ENCODE data around the gene CLASRP.

Gene CLASRP

GRCh38 chr19:45063851-45064801 is 25.3 kb downstream of the CLASRP start:
- DNase-seq (ENCODE audit: low spot score): no peak

- DNase-seq (ENCODE audit: low spot score): no peak
Measured at GRCh38 chr19:45066921-45067661, 28.2 kb downstream of the CLASRP start.

- DNase-seq (ENCODE audit: low spot score): no peak
Measured at GRCh38 chr19:45068041-45068440, 29.2 kb downstream of the CLASRP start.

- no peak for DNase-seq (ENCODE audit: low spot score)
Measured at GRCh38 chr19:45069056-45069455, 30.2 kb downstream of the CLASRP start.

GRCh38 chr19:45070214-45070613 is 31.4 kb downstream of the CLASRP start:
- DNase-seq (ENCODE audit: low spot score): no peak

- no peak for DNase-seq (ENCODE audit: low spot score)
Measured at GRCh38 chr19:45070861-45071544, 32.2 kb downstream of the CLASRP start.

- no peak for DNase-seq (ENCODE audit: low spot score)
Measured at GRCh38 chr19:45071545-45071938, 32.7 kb downstream of the CLASRP start.

GRCh38 chr19:45071969-45072790 is 33.3 kb downstream of the CLASRP start:
- no peak for DNase-seq (ENCODE audit: low spot score)

GRCh38 chr19:45074744-45075300 is 36.0 kb downstream of the CLASRP start:
- DNase-seq (ENCODE audit: low spot score): no peak

GRCh38 chr19:45075301-45076028 is 36.6 kb downstream of the CLASRP start:
- peak; percentile 35 for DNase-seq (ENCODE audit: low spot score)

- peak; percentile 79 for DNase-seq (ENCODE audit: low spot score)
Measured at GRCh38 chr19:45076029-45076850, 37.4 kb downstream of the CLASRP start, which contains the start of gene ZNF296. Gene ZNF296 (minus strand): TSS chr19:45076478. CDS start chr19:45076373, 105 bp downstream.

- peak; percentile 22 for DNase-seq (ENCODE audit: low spot score)
Measured at GRCh38 chr19:45076851-45077730, 38.2 kb downstream of the CLASRP start.

- no peak for DNase-seq (ENCODE audit: low spot score)
Measured at GRCh38 chr19:45078390-45079062, 39.7 kb downstream of the CLASRP start.

GRCh38 chr19:45079063-45079910 is 40.4 kb downstream of the CLASRP start, which contains the start of gene GEMIN7:
Gene GEMIN7 (plus strand): TSS chr19:45079260. CDS start chr19:45090115, 10,855 bp downstream.
- DNase-seq (ENCODE audit: low spot score): peak; percentile 75

- no peak for DNase-seq (ENCODE audit: low spot score)
Measured at GRCh38 chr19:45079911-45080370, 41.1 kb downstream of the CLASRP start.

GRCh38 chr19:45082170-45082569 is 43.3 kb downstream of the CLASRP start:
- no peak for DNase-seq (ENCODE audit: low spot score)

GRCh38 chr19:45086480-45086879 is 47.6 kb downstream of the CLASRP start:
- DNase-seq (ENCODE audit: low spot score): no peak

All from CD4-positive, alpha-beta T cell treated with Interleukin-2 at 100 ng/mL for 4 hours (primary cell).